Glomerular visceral epithelial cell (primary cell): ENCODE data around the gene HOXC9.

Experiments used
- DNase-seq: peaks from one replicate; pipeline ENCODE4 v3.0.0-alpha.2; 2016; ENCODE audit errors: extremely low spot score

HOXC9 gene

GRCh38 chr12:53988541-53989226, 11.3 kb upstream of the HOXC9 start:
- DNase-seq = no peak

GRCh38 chr12:53989227-53990113, 10.5 kb upstream of the HOXC9 start:
- DNase-seq = peak; percentile 66

GRCh38 chr12:53990311-53991076, 9.5 kb upstream of the HOXC9 start:
- DNase-seq = no peak

GRCh38 chr12:53991077-53991460, 8.9 kb upstream of the HOXC9 start:
- peak; percentile 77 for DNase-seq

- no peak for DNase-seq
Observed at GRCh38 chr12:53992377-53992889, 7.5 kb upstream of the HOXC9 start.

- no peak for DNase-seq
Observed at GRCh38 chr12:53993162-53994008, 6.6 kb upstream of the HOXC9 start.

- no peak for DNase-seq
Observed at GRCh38 chr12:53994009-53994263, 6.0 kb upstream of the HOXC9 start.

- no peak for DNase-seq
Observed at GRCh38 chr12:53994264-53995001, 5.5 kb upstream of the HOXC9 start.

- DNase-seq = no peak
Observed at GRCh38 chr12:53995002-53995377, 5.0 kb upstream of the HOXC9 start.

GRCh38 chr12:53995378-53996239, 4.4 kb upstream of the HOXC9 start:
- DNase-seq = peak; percentile 77

- no peak for DNase-seq
Observed at GRCh38 chr12:53996240-53997203, 3.4 kb upstream of the HOXC9 start.

- DNase-seq = no peak
Observed at GRCh38 chr12:53997204-53998109, 2.5 kb upstream of the HOXC9 start.

- no peak for DNase-seq
Observed at GRCh38 chr12:53998110-53998899, 1.7 kb upstream of the HOXC9 start.

GRCh38 chr12:53998900-53999236, 1.1 kb upstream of the HOXC9 start:
- DNase-seq = no peak

- peak; percentile 69 for DNase-seq
Observed at GRCh38 chr12:53999559-54000115, 324 bp upstream of the HOXC9 start.
